Measurements from ENCODE around the gene ATP6V1E1.

Gene ATP6V1E1

GRCh38 chr22:17633217-17633997, 4.9 kb upstream of the ATP6V1E1 start:
- peak; percentile 80 for DNase-seq

- DNase-seq: no peak
Measured at GRCh38 chr22:17631076-17631565, 2.6 kb upstream of the ATP6V1E1 start.

GRCh38 chr22:17629641-17630040, 1.1 kb upstream of the ATP6V1E1 start:
- DNase-seq: no peak

GRCh38 chr22:17629173-17629489, 582 bp upstream of the ATP6V1E1 start:
- DNase-seq: no peak

GRCh38 chr22:17627961-17628405, 566 bp downstream of the ATP6V1E1 start:
- DNase-seq: peak; percentile 11

- no peak for DNase-seq
Measured at GRCh38 chr22:17613280-17613679, 15.3 kb downstream of the ATP6V1E1 start.

- DNase-seq: no peak
Measured at GRCh38 chr22:17612057-17612456, 16.5 kb downstream of the ATP6V1E1 start.

GRCh38 chr22:17607891-17608521, 20.5 kb downstream of the ATP6V1E1 start:
- no peak for DNase-seq

- DNase-seq: no peak
Measured at GRCh38 chr22:17606496-17606895, 22.1 kb downstream of the ATP6V1E1 start.

GRCh38 chr22:17603668-17604067, 24.9 kb downstream of the ATP6V1E1 start:
- DNase-seq: no peak

GRCh38 chr22:17601031-17601430, 27.5 kb downstream of the ATP6V1E1 start:
- no peak for DNase-seq

- DNase-seq: no peak
Measured at GRCh38 chr22:17598318-17598717, 30.2 kb downstream of the ATP6V1E1 start.

GRCh38 chr22:17597217-17597616, 31.3 kb downstream of the ATP6V1E1 start:
- peak; percentile 40 for DNase-seq

- no peak for DNase-seq
Measured at GRCh38 chr22:17596226-17596625, 32.3 kb downstream of the ATP6V1E1 start.

- no peak for DNase-seq
Measured at GRCh38 chr22:17592201-17592600, 36.3 kb downstream of the ATP6V1E1 start.

- DNase-seq: no peak
Measured at GRCh38 chr22:17590586-17590985, 38.0 kb downstream of the ATP6V1E1 start.

- no peak for DNase-seq
Measured at GRCh38 chr22:17589810-17590375, 38.7 kb downstream of the ATP6V1E1 start.

- DNase-seq: no peak
Measured at GRCh38 chr22:17588606-17589005, 39.9 kb downstream of the ATP6V1E1 start.

- no peak for DNase-seq
Measured at GRCh38 chr22:17587629-17588028, 40.9 kb downstream of the ATP6V1E1 start.

GRCh38 chr22:17586831-17587440, 41.6 kb downstream of the ATP6V1E1 start:
- no peak for DNase-seq

- DNase-seq: no peak
Measured at GRCh38 chr22:17583151-17583550, 45.4 kb downstream of the ATP6V1E1 start.

GRCh38 chr22:17581631-17582030, 46.9 kb downstream of the ATP6V1E1 start:
- DNase-seq: no peak

GRCh38 chr22:17581056-17581455, 47.5 kb downstream of the ATP6V1E1 start:
- no peak for DNase-seq
